ENCODE measurements around the gene GRK5.

- TF ChIP-seq CTCF (IDR thresholded peaks at IDR 0.05) (no peak), POLR2A (IDR thresholded peaks at IDR 0.05) (no peak)
Observed at GRCh38 chr10:119379466-119380071, 172.2 kb downstream of the GRK5 start.

Data from right lobe of liver (tissue), 4 donors.